ENCODE results near the gene TYSND1.

GRCh38 chr10:70111496-70111895, 35.0 kb downstream of the TYSND1 start:
- TF ChIP-seq, protein P1, sequence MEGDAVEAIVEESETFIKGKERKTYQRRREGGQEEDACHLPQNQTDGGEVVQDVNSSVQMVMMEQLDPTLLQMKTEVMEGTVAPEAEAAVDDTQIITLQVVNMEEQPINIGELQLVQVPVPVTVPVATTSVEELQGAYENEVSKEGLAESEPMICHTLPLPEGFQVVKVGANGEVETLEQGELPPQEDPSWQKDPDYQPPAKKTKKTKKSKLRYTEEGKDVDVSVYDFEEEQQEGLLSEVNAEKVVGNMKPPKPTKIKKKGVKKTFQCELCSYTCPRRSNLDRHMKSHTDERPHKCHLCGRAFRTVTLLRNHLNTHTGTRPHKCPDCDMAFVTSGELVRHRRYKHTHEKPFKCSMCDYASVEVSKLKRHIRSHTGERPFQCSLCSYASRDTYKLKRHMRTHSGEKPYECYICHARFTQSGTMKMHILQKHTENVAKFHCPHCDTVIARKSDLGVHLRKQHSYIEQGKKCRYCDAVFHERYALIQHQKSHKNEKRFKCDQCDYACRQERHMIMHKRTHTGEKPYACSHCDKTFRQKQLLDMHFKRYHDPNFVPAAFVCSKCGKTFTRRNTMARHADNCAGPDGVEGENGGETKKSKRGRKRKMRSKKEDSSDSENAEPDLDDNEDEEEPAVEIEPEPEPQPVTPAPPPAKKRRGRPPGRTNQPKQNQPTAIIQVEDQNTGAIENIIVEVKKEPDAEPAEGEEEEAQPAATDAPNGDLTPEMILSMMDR (conservative IDR thresholded peaks at IDR 0.05; ENCODE audit: low read depth, low read length): no peak
- TF ChIP-seq EZH2 (IDR thresholded peaks at IDR 0.05; ENCODE audit: low read length, unreplicated experiment): no peak
- TF ChIP-seq EZH2phosphoT487 (IDR thresholded peaks at IDR 0.05; ENCODE audit: borderline replicate concordance, low read length): no peak

All from PC-3 (cell line).